Activated T-cell treated with anti-CD3 and anti-CD28 coated beads, Interleukin-2, amount 50 U/mL, for 4 hours (primary cell): ENCODE measurements around the gene CDK4. TPM values are rescaled to one million over a fixed set of nuclear protein-coding genes. Genes with fewer than 3 reads are reported as not detected.

Experiments used
- ATAC-seq, 2 donors: fragments of 200-7000 bp; cut with Tn5 transposase; one replicate each; pipeline ENCODE4 v1.10.0; 2021
- DNase-seq: peaks from one replicate; pipeline ENCODE4 v3.0.0-alpha.2; 2020
- H3K27me3 Mint-ChIP-seq: one replicate; pipeline ENCODE4 v1.8.0; 2021; ENCODE audit warnings: low read depth, mixed read lengths
- H3K36me3 Mint-ChIP-seq: one replicate; pipeline ENCODE4 v1.8.0; 2022; ENCODE audit warnings: mixed read lengths; ENCODE audit not compliant: insufficient read depth
- H3K4me1 Mint-ChIP-seq: one replicate; pipeline ENCODE4 v1.8.0; 2021; ENCODE audit warnings: low read depth, mixed read lengths
- H3K4me3 Mint-ChIP-seq: one replicate; pipeline ENCODE4 v1.8.0; 2021; ENCODE audit warnings: mild to moderate bottlenecking, moderate library complexity, mixed read lengths
- H3K9me3 Mint-ChIP-seq: one replicate; pipeline ENCODE4 v1.8.0; 2021; ENCODE audit warnings: mixed read lengths
- total RNA-seq, 3 donors: library from RNA; stranded (reverse); gene quantifications; one replicate each; pipeline ENCODE4 v1.2.1, GENCODE V29; 2021

The CDK4 gene
- total RNA-seq, 3 donors from 2014 or later: 347 to 382 (median 378) TPM

DNA sequence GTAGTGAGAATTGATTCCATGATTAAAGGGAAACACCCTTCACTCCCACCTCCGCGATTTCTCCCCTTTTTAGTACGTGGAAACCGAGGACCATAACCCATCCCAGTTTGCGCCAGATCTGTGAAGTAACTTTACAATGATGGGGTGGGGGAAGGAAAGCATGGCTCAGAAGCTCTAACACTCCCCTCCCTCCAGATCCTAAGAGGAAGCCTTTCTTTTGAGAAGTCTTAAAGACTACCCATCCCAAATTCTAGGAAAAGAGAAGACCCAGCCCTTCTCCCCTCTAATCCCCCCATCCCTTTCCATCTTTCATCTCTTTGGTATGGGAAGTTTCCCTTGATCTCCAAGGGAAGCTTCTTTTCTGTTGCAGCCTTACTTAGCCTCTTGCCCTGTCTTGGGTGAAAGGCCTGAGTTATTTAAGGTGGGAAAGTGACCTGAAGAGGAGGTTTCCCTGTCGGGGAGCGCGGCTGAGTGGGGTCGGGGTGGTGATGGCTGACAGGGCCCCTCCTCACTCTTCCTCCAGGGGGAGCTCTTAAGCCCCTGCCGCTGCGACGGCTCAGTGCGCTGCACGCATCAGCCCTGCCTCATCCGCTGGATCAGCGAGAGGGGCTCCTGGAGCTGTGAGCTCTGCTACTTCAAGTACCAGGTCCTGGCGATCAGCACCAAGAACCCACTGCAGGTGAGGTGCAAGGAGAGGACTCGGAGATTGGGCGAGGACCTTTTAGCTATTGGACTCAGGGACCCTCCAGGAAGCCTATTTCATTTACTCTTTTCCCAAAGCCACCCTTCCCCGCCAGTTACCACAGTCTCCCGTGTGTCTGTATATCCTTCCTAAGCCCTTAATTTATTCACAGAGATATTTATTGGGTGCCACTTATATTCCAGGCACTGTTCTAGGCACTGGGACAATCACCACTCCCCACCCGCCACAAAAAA lies 4.6 kb upstream of the CDK4 start:
- Mint-ChIP-seq H3K27me3 (no peaks in the 10 kb centered on the region), H3K36me3 (peaks cover 11% of the 10 kb centered on the region), H3K4me1 (peaks cover 45% of the 10 kb centered on the region), H3K9me3 (no peaks in the 10 kb centered on the region), H3K4me3 (peak overlapping the region; percentile 84)
- DNase-seq: peak; percentile 69
- ATAC-seq: peak; percentile 37 to 42

DNA sequence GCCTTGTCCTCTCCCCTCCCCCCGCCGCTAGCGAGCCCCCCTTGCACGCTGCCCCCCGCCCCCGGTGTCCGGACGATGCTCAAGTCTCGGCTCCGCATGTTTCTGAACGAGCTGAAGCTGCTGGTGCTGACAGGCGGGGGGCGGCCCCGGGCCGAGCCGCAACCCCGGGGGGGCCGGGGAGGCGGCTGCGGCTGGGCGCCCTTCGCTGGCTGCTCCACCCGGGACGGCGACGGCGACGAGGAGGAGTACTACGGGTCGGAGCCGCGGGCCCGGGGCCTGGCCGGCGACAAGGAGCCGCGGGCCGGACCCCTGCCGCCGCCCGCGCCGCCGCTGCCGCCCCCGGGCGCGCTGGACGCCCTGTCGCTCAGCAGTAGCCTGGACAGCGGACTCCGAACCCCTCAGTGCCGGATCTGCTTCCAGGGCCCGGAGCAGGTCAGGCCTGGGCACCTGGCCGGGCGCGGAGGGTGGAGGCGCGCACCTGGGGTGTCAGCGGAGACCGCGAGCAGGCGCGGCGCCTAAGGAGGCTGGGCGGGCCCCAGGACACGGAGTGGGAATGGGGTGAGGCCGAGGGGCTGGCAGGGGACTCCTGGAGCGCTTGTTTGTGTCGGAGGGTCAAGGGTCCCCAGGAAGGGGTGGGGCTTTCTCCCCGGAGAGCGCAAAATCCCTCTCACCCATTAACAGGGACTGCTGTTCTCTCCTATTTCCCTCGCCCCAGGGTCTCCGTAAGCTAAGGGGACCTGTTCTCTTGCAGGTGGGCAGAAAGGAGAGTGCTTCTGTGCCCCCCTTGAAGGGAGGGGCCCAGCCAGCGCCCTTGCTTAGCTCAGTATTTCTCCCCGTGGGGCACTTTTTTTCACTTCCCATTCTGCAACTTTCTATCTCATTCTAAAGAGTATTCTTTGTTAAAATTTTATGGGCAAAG lies 3.6 kb upstream of the CDK4 start:
- Mint-ChIP-seq H3K4me1 (peaks cover 54% of the 10 kb centered on the region), H3K36me3 (peaks cover 18% of the 10 kb centered on the region), H3K27me3 (no peaks in the 10 kb centered on the region), H3K9me3 (no peaks in the 10 kb centered on the region), H3K4me3 (peak overlapping the region; percentile 84)
- DNase-seq: no peak
- ATAC-seq: no peak

- no peak for DNase-seq
Measured at GRCh38 chr12:57755194-57755453, 3.0 kb upstream of the CDK4 start.

DNA sequence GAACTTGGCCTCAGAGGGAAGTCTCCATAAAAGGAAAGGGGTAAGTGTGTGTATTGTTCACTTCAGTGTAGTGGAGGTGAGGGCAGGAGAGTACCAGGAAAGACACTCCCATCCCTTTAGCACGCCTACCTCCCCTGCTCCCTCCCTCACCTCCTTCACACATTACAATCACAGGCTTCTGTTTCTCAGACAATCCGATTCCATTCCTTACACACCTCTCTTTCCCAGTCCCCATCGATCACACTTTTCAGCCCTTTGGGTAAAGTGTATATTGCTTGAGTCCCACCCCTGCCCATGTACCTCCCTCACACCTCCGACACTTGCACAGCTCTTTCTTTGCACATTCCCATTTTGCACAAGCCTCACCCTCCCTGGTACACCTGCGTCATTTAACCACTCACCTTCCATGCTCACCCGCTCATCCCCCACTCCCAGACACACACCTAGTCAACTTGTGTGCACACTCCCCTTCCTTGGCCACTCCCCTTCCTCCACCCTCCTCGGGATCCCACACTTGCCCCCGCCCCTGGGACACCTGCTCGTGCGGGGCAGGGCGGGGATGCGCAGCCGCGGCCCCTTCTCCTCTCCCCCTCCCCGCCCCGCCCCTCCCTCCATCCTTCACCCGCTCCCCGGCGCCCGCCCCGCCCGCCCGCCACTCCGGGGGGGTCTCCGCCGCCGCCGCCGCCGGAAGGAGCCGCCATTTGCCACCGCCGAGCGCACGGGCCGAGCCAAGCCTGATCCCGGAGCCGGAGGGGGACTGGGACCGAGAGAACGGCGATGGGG lies 2.5 kb upstream of the CDK4 start, which contains the start of gene MARCHF9:
MARCHF9 (plus strand) TSS at position 693 of the 783 bp plus-strand sequence. CDS start 426 bp downstream, outside the sequence.
- DNase-seq (peak; percentile 80), ATAC-seq (peak; percentile 46 to 48)
- no peaks in the 10 kb centered on the region for H3K9me3 Mint-ChIP-seq
- H3K4me3 Mint-ChIP-seq: peak within 1 kb of the TSS; percentile 86
- H3K4me1 Mint-ChIP-seq: peaks cover 58% of the 10 kb centered on the region
- no peaks in the 10 kb centered on the region for H3K27me3 Mint-ChIP-seq
- H3K36me3 Mint-ChIP-seq: peaks cover 21% of the 10 kb centered on the region

More at GRCh38 chr12:57755194-57755453, 3.0 kb upstream of the CDK4 start:
- no peaks in the 10 kb centered on the region for H3K27me3 Mint-ChIP-seq
- no peaks in the 10 kb centered on the region for H3K9me3 Mint-ChIP-seq
- ATAC-seq: no peak
- peaks cover 60% of the 10 kb centered on the region for H3K4me1 Mint-ChIP-seq
- peaks cover 24% of the 10 kb centered on the region for H3K36me3 Mint-ChIP-seq
- H3K4me3 Mint-ChIP-seq: no peak overlapping the region

GRCh38 chr12:57753756-57754337 lies 1.7 kb upstream of the CDK4 start:
- no peak for DNase-seq
- no peak for ATAC-seq
- Mint-ChIP-seq H3K36me3 (peaks cover 24% of the 10 kb centered on the region), H3K9me3 (no peaks in the 10 kb centered on the region), H3K4me3 (peak overlapping the region; percentile 86), H3K4me1 (peaks cover 54% of the 10 kb centered on the region), H3K27me3 (no peaks in the 10 kb centered on the region)

GRCh38 chr12:57752668-57753000 lies 524 bp upstream of the CDK4 start:
- Mint-ChIP-seq H3K4me3 (peak overlapping the region; percentile 96), H3K9me3 (no peaks in the 10 kb centered on the region), H3K36me3 (peaks cover 25% of the 10 kb centered on the region), H3K4me1 (peaks cover 54% of the 10 kb centered on the region), H3K27me3 (no peaks in the 10 kb centered on the region)
- DNase-seq (no peak), ATAC-seq (no peak)

DNA sequence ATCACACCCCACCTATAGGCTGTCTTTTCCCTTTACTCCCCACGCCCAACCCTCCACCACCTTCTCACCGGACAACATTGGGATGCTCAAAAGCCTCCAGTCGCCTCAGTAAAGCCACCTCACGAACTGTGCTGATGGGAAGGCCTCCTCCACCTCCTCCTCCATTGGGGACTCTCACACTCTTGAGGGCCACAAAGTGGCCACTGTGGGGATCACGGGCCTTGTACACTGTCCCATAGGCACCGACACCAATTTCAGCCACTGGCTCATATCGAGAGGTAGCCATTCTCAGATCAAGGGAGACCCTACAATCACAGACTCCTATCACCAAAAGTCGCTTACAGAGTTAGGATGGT lies 700 bp downstream of the CDK4 start:
- peaks cover 32% of the 10 kb centered on the region for H3K36me3 Mint-ChIP-seq
- H3K27me3 Mint-ChIP-seq: no peaks in the 10 kb centered on the region
- no peak for DNase-seq
- H3K4me1 Mint-ChIP-seq: peaks cover 48% of the 10 kb centered on the region
- no peak for ATAC-seq
- peak overlapping the region; percentile 96 for H3K4me3 Mint-ChIP-seq
- H3K9me3 Mint-ChIP-seq: no peaks in the 10 kb centered on the region

- Mint-ChIP-seq H3K9me3 (no peaks in the 10 kb centered on the region), H3K4me3 (peak overlapping the region; percentile 96)
- DNase-seq: no peak
Measured at GRCh38 chr12:57750561-57751431, 1.3 kb downstream of the CDK4 start.

GRCh38 chr12:57749061-57749460 lies 3.0 kb downstream of the CDK4 start:
- DNase-seq (no peak), ATAC-seq (no peak)
- H3K9me3 Mint-ChIP-seq: no peaks in the 10 kb centered on the region
- peaks cover 41% of the 10 kb centered on the region for H3K36me3 Mint-ChIP-seq
- no peaks in the 10 kb centered on the region for H3K27me3 Mint-ChIP-seq
- peaks cover 57% of the 10 kb centered on the region for H3K4me1 Mint-ChIP-seq
- no peak overlapping the region for H3K4me3 Mint-ChIP-seq

More at GRCh38 chr12:57750561-57751431, 1.3 kb downstream of the CDK4 start:
- ATAC-seq: no peak
- H3K36me3 Mint-ChIP-seq: peaks cover 38% of the 10 kb centered on the region
- no peaks in the 10 kb centered on the region for H3K27me3 Mint-ChIP-seq
- H3K4me1 Mint-ChIP-seq: peaks cover 49% of the 10 kb centered on the region

DNA sequence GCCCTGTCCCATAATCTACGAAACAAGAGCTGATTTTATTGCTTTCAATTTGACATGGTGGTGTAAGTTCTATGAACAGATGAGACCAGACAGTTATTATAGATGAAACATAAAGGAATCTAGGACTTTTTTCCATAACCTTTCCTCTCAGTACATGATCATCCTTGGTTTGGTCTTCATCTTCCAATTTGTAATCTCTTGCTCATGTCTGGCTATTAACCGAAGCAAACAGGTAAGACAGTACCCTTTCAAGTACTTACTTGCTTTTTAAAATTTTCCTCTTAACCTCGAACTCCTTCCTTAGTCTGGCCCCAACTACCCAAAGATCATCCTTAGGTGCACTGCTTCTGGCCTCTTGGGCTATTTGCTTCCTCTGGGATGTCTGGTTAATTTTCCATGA lies 6.1 kb downstream of the CDK4 start:
- DNase-seq (no peak), ATAC-seq (no peak)
- Mint-ChIP-seq H3K27me3 (no peaks in the 10 kb centered on the region), H3K9me3 (no peaks in the 10 kb centered on the region), H3K4me3 (peak overlapping the region; percentile 95), H3K4me1 (peaks cover 49% of the 10 kb centered on the region), H3K36me3 (peaks cover 34% of the 10 kb centered on the region)

DNA sequence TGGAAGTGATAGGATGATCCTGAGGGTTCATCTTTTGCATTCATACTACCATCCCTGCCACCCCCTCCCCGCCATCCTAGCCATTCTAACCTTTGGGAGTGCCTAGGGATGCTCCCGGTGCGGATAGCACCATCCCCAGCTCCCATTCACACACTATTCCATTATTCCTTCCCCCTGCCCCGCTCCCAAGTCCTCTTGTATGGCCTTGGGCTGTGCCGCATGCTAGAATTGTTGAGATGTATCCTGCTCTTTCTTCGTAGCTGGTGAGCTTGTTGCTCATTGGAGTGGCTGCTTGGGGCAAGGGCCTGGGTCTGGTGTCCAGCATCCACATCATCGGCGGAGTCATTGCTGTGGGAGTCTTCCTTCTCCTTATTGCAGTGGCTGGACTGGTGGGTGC lies 6.6 kb downstream of the CDK4 start:
- Mint-ChIP-seq H3K4me1 (peaks cover 49% of the 10 kb centered on the region), H3K4me3 (peak overlapping the region; percentile 95), H3K9me3 (no peaks in the 10 kb centered on the region), H3K36me3 (peaks cover 30% of the 10 kb centered on the region), H3K27me3 (no peaks in the 10 kb centered on the region)
- ATAC-seq (no peak), DNase-seq (no peak)

DNA sequence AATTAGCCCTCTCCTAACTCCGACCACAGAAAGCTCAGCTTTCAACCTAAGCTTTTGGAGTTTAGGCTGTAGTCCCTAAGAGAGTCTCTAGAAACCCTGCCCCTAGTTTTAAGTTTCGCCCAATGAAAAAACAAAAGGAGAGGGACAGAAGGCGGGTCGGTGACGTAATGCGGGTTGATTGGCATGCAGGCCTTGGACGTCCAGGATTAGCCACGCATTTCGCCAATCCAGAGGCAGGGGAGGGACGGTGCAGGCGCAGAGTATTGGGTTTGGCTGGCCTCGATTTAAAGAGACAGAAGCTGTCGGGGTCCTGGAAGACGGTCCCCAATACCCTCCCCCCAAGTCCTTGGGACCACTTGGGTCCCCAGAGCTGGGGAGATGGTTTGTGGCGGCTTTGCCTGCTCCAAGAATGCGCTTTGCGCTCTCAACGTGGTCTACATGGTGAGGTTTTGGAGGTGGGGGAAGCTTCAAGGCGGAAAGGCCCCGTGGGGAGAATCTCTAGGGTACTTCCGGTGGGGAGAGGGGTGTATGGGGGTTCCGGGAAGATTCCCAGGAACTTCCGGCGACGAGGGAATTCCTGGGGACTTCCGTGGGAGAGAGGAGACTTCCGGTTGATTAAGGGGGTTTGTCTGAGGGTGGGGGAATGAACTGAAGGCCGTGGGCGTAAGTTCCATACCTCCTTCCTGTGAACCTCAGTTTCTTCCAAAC lies 7.2 kb downstream of the CDK4 start, which contains the start of gene TSPAN31:
TSPAN31 (plus strand) TSS at position 263 of the 708 bp plus-strand sequence; CDS start at position 379, 116 bp downstream.
- DNase-seq: peak; percentile 92
- Mint-ChIP-seq H3K4me3 (peak within 1 kb of the TSS; percentile 95), H3K36me3 (peaks cover 27% of the 10 kb centered on the region), H3K9me3 (no peaks in the 10 kb centered on the region), H3K27me3 (no peaks in the 10 kb centered on the region), H3K4me1 (peaks cover 47% of the 10 kb centered on the region)
- peak; percentile 88 to 91 for ATAC-seq
